GM18909 (cell line): ENCODE data around the gene PRICKLE4.

Experiments
- ATAC-seq: cut with Tn5 transposase; IDR thresholded peaks from one replicate; pipeline ENCODE4 v1.9.1; 2021; ENCODE audit warnings: mild to moderate bottlenecking; ENCODE audit not compliant: unreplicated experiment, poor library complexity

Gene PRICKLE4

GRCh38 chr6:41768545-41769308 lies 11.9 kb upstream of the PRICKLE4 start:
- ATAC-seq, result no peak

GRCh38 chr6:41769376-41769775 lies 11.2 kb upstream of the PRICKLE4 start:
- ATAC-seq, result no peak

DNA sequence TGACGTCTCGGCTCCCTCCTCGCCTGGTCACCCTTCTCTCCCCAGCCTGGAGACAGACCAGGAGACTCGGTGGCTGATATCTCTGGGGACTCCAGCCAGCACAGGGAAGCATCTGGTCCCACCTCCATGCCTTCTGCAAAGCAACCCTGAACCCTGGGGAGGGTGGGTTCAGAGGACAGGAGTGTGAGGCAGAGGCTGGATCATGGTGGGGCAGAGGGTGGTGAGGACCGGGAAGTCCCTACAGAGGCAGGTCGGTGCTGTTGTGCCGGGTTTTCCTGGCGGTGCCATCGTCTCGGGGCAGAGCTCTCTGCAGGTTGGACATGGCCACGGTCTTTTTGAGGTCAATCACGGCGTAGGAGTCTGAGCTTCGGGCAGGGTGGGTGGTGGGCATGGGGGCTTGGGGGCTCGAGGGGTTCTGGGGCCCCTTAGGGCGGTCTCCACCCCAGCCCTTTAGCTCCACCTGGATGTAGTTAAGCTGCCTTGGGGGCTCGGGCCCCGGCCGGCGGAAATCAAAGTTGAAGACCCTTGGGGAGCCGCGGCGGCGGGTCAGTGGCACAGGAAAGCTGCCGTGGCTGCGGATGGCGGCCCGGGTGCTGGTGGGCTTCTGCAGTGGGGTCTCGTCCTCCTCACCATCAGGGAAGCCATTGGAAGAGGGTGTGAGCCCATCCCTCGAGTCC lies 10.1 kb upstream of the PRICKLE4 start:
- ATAC-seq, result no peak

DNA sequence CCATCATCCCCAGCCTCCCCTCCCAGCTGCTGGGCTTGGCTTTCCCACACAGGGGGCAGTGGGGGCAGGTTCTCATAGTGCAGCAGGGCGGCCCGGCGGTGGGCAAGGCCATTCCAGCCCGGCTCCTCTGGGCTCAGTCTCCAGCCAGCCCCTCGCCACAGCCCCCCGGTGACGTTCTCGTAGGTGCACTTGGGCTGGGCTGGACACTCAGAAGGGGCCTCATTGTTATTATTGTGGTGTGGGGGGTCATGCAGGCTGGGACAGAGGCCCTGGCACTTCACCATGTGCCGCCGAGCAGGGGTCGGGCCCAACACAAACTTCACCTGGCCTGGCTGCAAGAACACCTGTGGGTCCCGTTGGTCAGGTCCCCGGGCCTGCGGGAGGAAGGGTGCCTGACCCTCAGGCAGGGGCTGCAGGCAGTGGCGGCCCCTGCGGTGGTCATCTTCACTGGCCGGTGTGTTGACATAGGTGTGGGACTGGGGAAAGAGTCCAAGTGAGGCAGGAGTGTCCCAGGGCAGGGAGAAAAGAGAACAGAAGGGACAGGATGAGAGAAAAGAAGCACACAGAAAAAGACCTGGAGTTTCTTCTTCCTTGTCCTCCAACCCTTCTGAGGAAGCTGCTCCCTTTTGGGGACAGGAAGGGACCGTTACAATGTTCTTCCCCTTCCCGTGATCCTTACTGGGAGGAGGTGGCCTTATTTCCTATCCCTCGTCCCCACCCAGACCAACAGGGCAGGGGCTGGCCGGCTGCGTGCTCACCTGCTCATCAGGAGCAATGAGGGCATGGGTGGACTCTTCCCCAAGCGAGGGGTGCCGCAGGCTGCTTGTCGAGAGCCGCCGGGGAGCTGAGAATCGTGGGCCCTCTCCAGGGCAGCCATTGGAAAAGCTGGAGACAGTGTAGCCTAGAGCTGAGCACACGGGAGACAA lies 9.3 kb upstream of the PRICKLE4 start:
- no peak for ATAC-seq

DNA sequence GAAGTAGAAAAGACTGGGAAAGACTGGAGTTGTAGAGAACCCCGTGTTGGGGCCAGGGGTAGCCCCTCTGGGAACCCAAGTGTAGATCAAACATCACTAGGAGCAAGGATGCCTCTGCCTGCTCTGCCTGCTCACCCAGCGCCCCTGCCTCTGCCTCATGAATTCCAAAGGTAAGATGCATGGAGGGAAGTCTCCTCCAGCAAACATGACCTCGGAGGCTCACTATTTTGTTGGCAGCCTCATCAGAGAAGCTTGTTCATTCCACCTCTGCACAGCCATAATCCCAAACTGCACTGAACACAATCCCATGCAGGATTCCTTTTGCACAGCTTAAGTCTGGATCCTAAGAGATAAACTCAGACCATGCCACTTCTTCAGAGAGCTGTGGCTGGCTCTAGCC lies 5.7 kb upstream of the PRICKLE4 start:
- ATAC-seq, result no peak

- ATAC-seq, result no peak
These were observed 5.2 kb upstream of the PRICKLE4 start for GRCh38 chr6:41775293-41775882.

GRCh38 chr6:41777551-41778285 lies 2.9 kb upstream of the PRICKLE4 start:
- no peak for ATAC-seq

DNA sequence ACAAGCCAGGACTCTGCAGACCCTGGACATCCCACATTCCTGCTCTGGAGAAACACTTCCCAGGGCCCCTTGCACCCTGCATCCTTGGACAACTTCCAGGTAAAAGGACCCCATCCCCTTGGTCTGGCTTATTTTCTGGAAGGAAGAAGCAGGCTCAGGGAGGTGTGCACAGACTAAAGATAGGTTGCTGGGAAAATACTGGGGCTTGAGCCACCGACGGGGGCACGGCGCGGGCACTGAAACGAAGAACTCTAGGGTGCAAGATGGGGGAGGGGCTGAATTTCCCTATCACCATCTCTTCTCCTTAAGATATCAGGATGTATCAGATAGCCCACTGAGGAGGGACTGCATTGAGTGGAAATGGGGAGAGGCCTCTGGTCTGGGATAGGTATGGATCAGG lies 1.7 kb upstream of the PRICKLE4 start:
- no peak for ATAC-seq

DNA sequence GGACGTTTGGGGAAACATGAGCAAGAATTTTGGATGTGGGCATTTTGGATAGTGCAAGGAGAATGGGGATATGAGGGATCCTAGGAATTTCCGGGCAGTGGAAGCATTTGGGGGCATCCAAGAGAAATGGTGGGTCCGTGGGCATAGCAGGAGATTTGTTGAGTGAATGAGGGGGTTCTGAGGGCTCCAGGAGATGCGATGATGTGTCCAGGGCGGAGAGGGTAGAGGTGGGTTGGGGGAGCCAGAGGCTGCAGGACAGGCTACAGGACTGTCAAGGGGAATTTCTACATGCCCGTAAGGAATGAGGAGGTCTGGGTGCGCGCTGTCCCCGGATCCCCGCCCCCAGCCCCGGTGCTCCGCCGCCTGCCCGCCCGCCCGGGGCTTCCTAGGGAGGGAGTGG lies 1.2 kb upstream of the PRICKLE4 start:
- ATAC-seq, result peak; percentile 17

DNA sequence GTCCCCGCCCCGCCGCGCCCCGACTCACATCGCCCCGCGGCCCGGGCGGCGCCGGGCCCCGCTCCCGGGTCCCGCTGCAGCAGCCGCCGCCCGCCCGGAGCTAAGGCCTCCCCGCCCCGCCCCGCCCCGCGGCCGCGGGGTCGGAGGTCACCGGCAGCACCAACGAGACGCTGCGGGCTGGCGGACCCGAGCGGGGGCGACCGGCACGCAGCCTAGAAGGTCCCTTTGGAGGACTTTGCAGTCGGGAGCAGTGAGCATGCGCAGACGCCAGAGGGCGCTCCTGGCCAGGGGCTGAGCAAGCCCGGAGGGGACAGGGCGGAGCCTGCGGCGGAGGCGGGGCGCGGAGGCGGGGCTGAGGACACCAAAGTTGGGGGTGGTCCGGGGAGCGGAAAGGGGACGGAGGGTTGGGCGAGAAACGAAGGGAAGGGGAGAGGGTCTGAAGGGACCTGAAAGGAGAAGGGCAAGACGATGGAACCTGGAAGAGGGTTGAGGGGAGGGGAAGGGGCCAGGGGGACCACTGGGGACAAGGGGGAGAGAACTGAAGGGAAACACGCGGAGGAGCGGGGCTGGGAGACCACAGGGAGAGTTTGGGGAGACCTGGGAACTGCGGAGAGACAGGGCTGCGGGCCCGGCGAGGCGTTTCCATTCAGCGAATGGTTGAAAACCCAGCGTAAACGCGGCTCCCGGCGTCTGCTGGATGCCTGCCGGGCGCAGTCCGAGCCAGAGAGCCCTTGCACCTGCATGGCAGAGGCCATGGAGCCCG lies 613 bp upstream of the PRICKLE4 start, which contains the start of gene FRS3:
TSS of gene FRS3 (minus strand) at position 113 of the 763 bp plus-strand sequence. CDS start 2,913 bp downstream, outside the sequence.
- peak; percentile 91 for ATAC-seq

GRCh38 chr6:41781366-41781730 lies 766 bp downstream of the PRICKLE4 start:
- no peak for ATAC-seq

- no peak for ATAC-seq
These were observed 2.7 kb downstream of the PRICKLE4 start for GRCh38 chr6:41783106-41783780.

GRCh38 chr6:41784581-41785171 lies 4.1 kb downstream of the PRICKLE4 start:
- no peak for ATAC-seq

- ATAC-seq, result no peak
These were observed 4.7 kb downstream of the PRICKLE4 start for GRCh38 chr6:41785254-41785653.

DNA sequence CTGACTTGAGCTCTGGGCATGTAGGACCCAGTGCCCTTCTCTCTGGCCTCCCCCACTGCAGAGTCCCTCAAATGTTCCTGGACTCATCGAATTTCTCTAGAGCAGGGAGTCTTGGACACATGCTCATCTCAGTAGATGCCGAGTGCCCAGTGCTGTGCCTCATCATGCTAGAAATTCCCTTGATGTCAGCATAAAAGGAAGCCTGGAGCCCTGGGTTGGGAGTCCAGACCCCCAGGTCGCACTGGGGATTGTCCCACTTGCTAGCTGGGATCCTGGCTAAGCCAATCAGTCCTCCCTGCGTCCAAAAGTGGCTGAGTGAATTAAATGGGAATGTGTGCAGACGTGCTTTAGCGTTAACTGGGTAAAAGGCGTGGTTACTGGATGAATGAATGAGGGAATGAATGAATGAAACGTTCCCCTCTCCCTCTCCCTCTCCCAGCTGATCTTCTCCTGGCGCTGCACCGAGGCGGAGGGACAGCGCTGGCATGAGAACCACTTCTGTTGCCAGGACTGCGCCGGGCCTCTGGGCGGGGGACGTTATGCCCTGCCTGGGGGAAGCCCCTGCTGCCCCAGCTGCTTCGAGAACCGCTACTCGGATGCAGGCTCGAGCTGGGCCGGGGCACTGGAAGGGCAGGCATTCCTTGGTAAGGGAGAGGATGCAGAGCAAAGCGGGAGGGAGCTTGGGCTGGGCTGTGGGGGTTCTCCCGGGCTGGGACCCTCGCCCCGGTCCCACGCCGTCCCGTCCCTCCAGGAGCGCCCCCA lies 5.3 kb downstream of the PRICKLE4 start:
- peak; percentile 3 for ATAC-seq

DNA sequence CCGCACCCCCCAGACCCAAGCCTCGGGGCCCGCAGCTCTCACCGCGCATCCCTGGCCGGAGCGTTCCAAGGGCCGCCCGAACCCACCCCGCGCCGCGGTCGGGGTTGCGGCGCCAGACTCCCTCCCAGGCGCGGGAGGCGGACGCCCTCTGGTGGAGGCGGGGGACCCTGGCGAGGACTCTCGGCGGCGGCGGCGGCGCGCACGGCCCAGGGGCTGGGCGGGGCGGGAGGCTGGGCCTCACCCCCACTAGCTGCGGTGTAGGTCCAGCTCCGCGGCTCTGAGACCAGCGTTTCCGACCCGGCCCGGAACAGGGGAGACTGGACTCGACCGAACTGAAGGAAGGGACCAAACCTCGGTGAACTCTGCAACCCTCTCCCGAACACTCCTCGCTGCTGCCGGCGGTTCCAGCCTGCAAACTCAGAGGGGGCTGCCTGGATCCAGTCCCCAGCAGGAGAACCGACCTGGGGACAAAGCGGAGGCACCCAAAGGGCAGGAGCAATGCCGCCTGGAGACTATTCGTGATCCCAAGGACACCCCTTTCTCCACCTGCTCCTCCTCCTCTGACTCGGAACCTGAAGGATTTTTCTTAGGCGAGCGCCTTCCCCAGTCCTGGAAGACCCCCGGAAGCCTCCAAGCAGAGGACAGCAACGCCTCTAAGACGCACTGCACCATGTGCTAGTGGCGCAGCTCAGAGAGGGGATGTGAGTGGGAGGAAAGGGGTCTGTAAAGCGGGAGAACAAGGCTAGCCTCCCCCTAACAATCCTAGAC lies 6.1 kb downstream of the PRICKLE4 start:
- peak; percentile 64 for ATAC-seq
